IPS-18c (cell line): Measurements from ENCODE around the gene PLS1.

Experiments
- H3K4me3 ChIP-seq: 2 replicates; pipeline ENCODE4 v1.7.0; 2013; ENCODE audit warnings: low read depth, mild to moderate bottlenecking, low read length, moderate library complexity; ENCODE audit not compliant: insufficient read depth
- H3K9me3 ChIP-seq: one replicate; pipeline ENCODE4 v1.6.1; 2013; ENCODE audit warnings: mild to moderate bottlenecking, low read length, moderate library complexity; ENCODE audit not compliant: control insufficient read depth, insufficient read depth

The PLS1 gene

DNA sequence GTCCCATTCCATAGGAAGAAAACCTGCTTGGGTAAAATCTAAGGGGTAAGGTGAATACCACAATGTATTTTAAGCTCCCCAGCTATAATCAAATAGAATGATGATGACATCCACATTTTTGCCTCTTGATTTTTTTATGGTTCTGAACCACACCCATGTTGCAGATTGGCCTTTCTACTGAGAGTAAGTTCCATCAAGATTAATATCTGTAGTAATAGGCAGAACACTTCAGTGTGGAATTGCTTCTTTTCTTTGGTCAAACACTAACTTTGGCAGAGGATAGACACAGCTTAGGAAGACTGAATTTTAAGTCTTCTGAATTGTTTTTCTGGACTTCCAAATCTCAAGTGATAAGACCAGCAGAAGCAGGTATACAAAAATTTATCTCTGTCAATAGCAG is 27.0 kb downstream of the PLS1 start:
- no peak overlapping the region for H3K4me3 ChIP-seq
- no peaks in the 10 kb centered on the region for H3K9me3 ChIP-seq

DNA sequence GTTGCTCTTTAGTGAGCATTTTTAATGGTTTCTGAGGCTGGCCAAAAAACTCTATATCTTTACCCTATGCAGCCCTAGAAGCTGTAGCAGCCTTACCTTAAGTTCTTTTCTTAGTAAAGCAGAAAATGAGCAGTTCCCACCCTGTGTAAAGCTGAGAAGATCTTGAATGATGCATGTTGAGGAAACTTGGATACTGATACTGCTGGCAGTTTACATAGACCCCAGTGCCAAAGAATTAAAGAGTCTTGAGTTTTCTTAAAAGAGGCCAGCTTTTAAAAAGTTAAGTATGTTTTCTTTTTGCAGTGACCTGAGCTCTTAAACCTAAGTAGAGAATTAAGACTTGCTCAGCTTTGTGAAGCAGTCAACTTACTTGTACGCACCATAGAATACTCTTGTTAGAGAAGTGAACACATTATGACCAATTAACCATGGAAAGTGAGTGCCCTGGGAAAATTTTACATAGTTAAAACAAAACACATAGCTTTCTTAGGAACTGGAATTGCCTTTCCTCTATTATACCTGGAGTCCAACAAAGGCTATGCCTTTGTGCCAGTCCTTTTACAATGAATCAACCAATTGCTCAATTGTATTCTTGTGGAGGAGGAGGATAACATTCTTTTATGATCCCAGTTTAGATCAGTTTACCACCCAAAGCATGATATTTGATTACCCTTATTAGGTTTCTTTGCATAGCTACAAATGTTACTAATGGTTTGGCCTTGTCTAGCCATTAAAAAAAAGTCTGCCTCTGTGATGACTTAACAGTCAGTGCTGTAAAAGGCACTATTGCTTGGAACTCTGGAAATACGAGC is 28.4 kb downstream of the PLS1 start:
- Histone ChIP-seq H3K4me3 (no peak overlapping the region), H3K9me3 (no peaks in the 10 kb centered on the region)

DNA sequence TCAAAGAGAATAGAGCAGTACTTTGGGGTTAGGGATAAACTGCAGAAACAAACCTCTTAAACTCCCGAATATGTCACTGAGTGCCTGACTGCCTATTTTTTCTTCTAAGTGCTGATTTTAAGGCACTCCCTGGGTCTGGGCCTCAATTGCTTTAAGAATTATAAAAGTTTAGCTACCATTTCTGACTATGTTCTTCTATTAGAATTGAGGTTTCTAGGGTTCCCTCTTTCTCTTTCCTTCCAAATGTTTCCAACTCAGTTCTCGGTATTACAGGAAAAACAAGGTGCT is 28.9 kb downstream of the PLS1 start:
- no peaks in the 10 kb centered on the region for H3K9me3 ChIP-seq
- no peak overlapping the region for H3K4me3 ChIP-seq

DNA sequence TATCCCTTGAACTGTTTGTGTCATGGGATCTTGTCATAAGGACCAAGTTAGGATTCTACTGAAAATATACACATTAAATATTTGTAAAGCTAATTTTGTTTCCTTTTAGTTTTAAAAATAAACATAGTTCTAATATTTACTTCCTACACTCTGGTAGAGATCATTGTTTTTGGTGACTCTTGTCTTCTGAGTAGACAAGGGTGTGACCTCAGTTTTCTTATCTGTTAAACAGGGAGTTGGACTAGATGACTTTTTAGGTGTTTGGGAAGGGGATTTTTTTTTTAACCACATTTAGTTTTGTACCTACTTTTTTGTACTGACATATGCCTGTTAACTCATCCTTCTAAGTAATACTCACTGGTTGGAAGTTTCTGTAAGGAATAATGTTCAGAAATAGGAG is 30.8 kb downstream of the PLS1 start:
- no peak overlapping the region for H3K4me3 ChIP-seq

DNA sequence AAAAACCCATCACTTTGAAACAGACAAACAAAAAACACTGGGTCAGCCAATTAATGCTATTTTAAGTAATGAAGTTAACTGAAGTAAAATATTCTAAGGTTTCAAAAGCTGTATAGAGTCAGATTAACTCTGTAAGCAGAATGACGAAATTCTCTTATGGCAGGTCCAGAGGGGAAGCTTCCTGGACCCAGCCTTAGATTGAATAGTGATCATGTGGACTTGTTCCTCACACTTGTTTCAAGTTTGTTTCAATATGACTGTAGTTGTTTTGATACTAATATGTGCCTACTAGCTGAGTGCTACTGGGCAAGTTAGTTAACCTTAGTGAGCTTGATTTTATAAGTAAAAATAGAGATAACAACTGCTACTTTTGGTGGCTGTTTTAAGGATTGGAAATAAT is 32.6 kb downstream of the PLS1 start:
- Histone ChIP-seq H3K9me3 (no peaks in the 10 kb centered on the region), H3K4me3 (no peak overlapping the region)

More for the DNA sequence above, 30.8 kb downstream of the PLS1 start:
- H3K9me3 ChIP-seq = no peaks in the 10 kb centered on the region

DNA sequence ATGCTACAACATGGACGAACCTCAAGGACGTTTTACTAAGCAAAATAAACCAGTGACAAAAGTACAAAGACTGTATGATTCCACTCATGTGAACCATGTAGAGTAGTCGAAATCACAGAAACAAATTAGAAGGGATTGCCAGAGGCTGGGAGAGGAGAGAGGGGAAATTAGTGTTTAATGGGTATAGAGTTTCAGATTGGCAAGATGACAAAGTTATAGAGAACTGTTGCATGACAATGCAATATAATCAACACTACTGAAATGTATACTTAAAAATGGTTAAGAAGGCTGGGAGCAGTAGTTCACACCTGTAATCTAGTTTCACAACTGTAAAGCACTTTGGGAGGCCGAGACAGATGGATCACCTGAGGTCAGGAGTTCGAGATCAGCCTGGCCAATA is 36.9 kb downstream of the PLS1 start:
- no peaks in the 10 kb centered on the region for H3K9me3 ChIP-seq
- H3K4me3 ChIP-seq = no peak overlapping the region

DNA sequence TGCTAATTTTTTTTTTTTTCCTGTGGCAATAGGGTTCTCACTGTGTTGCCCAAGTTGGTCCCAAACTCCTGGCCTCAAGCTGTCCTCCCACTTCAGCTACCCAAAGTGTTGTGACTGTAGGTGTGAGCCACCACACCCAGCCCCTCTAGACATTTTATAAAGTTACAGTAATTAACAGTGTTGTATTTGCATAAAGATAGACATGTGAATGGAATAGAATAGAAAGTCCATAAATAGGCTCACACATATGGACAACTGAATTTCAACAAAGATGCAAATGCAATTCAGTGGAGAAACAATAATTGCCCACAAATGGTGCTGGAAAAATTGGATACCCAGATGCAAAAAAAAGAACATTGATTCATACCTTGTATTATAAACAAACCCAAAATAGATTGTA is 39.9 kb downstream of the PLS1 start:
- no peak overlapping the region for H3K4me3 ChIP-seq
- no peaks in the 10 kb centered on the region for H3K9me3 ChIP-seq

DNA sequence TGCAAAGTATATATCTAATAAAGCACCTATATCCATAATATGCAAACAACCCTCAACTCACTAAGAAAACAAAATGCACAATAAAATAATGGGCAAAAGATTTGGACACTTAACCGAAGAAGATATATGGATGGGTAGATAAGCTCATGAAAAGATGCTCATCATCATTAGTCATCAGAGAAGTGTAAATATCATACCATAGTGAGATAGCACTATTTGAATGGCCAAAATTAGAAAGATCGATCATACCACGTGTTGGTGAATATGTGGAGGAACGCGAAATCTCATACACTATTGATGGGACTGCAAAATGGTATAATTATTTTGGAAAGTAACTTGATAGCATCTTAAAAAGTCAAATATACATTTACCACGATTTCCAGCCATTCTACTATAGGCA is 40.5 kb downstream of the PLS1 start:
- Histone ChIP-seq H3K9me3 (no peaks in the 10 kb centered on the region), H3K4me3 (no peak overlapping the region)

DNA sequence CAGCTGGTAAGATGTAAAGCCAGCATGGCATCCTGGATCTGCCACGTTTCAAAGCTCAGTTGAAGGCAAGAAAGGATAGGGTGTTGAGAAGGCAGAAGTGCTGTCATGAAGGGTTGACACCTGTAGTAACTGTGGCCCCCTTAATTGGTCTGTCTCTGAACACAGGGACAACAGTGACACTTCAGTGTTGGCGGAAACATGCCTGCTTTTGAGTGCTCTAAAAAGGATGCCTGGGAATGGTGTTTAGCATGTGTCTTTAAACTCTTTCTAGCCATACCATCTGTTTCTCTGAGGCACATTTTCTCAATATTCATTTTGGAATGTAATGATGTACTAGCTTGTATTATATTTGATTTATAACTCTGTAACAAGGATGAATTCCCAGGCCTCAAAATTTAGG is 42.1 kb downstream of the PLS1 start:
- no peaks in the 10 kb centered on the region for H3K9me3 ChIP-seq
- H3K4me3 ChIP-seq = no peak overlapping the region

DNA sequence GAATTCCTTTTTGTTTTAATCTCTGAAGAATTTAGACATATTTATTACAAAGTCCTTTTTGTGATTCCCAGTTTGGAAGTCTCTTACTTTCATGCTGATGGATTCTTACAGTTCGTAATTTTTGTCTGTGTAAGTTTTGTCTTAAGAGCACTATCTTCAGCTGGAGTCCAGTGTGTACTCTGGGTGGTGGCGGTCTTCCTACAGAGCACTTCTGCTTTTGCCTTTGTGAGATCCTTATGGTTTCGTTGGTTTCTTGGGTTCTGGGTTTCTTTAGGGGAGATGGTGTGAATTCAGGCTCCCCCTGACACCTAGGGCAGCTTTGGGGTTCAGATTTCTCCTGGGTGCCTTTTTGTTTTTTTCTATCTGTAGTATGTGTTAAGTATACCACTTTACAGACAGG is 45.3 kb downstream of the PLS1 start:
- no peak overlapping the region for H3K4me3 ChIP-seq
- H3K9me3 ChIP-seq = no peaks in the 10 kb centered on the region

DNA sequence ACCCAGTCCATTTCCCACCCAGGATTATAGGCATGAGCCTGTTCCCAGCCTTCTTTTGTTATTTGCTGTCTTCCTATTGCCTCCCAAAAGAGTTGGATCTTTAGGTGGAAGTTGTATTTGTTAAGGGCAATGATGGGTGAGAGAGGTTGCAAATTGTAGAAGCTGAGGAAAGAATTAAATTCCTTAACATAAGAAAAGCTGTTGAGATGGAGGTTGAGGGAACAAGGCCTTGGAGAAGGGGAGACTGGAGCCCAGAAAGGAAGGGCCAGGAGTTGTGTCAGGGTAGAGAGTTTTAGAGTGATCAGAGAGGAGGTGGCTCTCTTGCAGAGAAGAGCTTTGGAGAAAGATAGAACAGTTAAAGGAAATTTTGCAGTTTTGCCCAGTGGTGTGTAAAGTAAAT is 46.8 kb downstream of the PLS1 start:
- Histone ChIP-seq H3K9me3 (no peaks in the 10 kb centered on the region), H3K4me3 (no peak overlapping the region)

DNA sequence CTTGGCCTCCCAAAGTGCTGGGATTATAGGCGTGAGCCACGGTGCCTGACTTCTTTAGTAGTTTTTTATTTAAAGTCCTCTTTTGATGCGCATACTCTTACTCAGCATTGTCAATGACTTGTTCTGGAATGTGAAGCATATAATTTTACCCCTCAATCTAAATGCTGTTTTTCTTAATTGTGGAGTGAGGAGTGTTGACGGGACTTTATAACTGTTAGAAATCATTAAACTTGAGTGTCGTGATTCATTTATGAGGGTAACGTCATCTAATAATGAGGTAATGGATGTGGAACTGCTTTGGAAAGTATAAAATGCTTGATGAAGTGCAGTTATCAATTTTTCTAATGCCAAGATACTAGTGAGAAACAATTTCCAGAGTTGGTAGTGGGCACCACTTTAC is 48.3 kb downstream of the PLS1 start:
- Histone ChIP-seq H3K9me3 (no peaks in the 10 kb centered on the region), H3K4me3 (no peak overlapping the region)

DNA sequence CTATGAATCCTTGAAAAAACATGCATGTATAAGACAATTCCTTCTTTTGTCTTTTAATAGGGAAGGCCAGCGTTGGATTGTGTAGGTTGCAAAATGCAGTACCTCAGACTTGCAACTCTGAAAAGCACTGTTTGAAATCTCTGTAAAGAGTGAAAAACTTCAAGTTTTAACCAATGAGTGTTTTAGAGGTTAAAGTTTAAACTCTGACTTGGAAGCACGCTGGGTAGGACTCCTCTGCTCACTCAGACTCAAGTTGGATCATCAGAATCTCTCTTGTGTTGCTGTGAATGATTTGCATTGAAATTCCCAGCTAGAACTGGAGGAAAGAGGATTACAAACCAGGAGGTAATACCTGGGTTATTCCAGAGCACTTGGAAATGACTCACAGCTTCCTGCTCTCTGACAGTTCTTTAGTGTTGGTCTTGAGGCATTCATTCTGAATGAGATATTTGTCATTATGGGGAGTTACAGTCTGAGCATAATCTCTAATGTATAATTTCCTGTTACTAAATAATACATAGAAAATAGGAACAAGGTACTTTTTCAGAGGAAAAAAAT is 49.1 kb downstream of the PLS1 start:
- H3K4me3 ChIP-seq = no peak overlapping the region
- no peaks in the 10 kb centered on the region for H3K9me3 ChIP-seq

DNA sequence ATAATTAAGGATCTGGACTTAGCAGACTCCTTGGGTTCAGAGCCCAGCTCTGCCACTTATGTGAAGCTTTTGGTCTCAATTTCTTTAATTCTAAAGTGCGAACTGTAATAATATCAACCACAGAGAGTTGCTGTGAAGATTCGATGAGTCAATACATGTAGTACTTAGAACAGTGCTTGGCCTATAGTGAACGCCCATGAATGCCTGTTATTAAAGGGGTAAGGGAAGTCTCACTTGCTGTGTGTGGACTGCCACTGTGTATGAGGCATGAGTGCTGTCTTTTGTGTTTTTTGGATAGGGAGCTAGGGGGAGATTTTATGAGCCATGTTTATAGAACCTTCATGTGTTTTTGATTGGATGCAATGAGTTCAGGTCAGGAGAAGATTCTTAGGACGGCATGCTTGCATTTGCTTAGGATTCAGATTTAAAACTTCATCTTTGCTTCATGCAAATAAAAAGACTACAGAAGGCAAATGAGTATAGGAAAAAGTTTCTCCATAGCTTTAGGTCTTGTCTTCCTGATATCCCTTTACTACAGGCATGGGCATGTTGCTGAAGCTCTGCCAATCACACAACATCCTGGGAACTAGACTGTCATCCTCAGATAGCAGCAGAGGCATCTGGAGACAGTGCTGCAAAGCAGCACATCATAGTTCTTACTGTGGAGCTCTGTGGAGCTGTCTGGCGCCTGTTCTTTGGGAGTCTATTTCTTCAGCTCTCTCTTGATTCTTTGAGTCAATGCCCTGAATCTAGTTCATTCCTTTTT is 50.0 kb downstream of the PLS1 start:
- no peaks in the 10 kb centered on the region for H3K9me3 ChIP-seq

DNA sequence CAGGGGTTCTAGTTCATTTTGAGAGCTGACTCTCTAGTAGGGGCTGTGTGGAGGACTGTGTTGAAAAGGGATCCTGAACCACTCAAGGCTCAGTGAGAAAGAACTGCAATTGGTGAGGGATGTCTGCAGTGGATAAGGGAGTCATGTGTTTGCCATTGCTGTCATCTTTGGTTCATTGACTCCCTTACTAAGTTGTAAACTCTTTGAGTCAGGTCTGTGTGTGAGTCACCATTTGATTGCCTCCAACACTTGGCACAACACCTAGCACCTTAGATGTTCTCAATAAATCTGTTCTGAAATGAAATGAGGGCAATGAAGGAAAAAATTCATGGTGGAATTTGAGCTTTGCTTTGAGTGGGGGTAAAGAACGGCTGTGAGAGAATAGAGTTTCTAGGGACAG is 51.7 kb downstream of the PLS1 start:
- H3K9me3 ChIP-seq = no peaks in the 10 kb centered on the region
- no peak overlapping the region for H3K4me3 ChIP-seq

More for the DNA sequence above, 50.0 kb downstream of the PLS1 start:
- no peak overlapping the region for H3K4me3 ChIP-seq

DNA sequence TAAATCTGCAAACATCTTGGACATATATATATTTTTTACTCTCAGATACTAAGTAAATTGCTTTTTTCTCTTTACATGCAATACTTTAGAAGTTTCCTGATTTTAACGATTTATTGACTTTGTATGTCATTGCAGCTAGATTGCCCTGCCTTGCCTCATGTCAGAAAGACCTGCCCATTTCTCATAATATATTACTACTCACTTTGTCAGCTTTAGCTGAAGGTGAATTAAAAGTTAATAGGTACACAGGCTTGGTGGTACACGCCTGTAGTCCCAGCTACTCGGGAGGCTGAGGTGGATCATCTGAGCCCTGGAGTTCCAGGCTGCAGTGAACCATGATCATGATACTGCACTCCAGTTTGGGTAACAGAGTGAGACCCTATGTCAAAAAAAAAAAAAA is 52.8 kb downstream of the PLS1 start:
- no peaks in the 10 kb centered on the region for H3K9me3 ChIP-seq
- H3K4me3 ChIP-seq = no peak overlapping the region

DNA sequence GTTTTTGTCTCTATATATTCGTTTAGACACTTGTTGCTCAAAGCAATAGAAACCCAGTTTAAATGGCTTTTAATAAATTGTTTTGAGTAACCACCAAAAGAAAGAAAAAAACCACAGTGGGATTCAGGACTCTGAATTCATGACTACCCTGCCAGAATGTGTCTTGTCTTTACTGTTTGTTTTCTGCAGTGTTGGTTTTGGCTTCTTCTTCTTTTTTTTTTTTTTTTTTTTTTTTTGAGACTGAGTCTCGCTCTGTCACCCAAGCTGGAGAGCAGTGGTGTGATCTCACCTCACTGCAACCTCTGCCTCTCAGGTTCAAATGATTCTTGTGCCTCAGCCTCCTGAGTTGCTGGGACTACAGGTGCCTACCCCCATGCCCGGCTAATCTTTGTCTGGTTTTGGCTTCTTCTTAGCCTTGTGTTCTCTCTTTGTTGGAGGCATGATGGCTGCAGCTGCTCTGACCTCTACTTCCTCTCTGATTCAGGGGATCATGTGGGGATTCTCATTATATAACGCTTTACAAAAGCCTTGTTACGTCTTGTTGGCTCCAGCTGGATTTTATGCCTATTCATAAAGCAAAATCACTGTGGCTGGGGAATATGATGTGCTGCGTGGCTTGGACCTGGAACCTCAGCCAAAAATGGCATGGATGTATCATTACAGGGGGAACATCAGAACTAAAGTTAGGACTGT is 54.0 kb downstream of the PLS1 start:
- Histone ChIP-seq H3K9me3 (no peaks in the 10 kb centered on the region), H3K4me3 (no peak overlapping the region)

DNA sequence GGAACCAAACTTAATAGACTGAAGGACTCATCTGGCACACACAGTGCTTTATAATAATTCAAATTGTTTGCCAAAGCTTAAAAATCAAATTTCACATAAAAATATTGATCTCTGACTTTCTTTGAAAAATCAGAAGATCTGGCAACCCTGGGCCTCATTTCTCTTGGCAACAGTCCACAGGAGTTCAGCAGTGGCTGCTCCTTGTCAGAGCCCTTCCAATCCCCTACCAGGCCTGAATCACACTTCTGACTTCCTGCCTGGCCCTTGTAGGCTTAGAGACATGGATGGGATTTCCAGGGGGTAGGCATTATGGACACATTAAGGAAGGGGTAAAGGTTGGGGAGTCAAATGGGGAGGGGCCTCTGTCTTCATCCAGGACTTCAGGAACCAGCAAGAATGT is 55.5 kb downstream of the PLS1 start:
- Histone ChIP-seq H3K4me3 (no peak overlapping the region), H3K9me3 (no peaks in the 10 kb centered on the region)
